Activated CD4-positive, alpha-beta T cell treated with anti-CD3 and anti-CD28 coated beads for 48 hours (primary cell): Measurements from ENCODE around the gene CDK5RAP3.
"Not testable (repeated sequence)": the region's sequence is repeated elsewhere in the genome, so short reads cannot be mapped to it uniquely, and the experiment has no call there.

Experiments used
- DNase-seq: peaks from one replicate; pipeline ENCODE4 v3.0.0-alpha.2; 2020

The CDK5RAP3 gene, protein sequence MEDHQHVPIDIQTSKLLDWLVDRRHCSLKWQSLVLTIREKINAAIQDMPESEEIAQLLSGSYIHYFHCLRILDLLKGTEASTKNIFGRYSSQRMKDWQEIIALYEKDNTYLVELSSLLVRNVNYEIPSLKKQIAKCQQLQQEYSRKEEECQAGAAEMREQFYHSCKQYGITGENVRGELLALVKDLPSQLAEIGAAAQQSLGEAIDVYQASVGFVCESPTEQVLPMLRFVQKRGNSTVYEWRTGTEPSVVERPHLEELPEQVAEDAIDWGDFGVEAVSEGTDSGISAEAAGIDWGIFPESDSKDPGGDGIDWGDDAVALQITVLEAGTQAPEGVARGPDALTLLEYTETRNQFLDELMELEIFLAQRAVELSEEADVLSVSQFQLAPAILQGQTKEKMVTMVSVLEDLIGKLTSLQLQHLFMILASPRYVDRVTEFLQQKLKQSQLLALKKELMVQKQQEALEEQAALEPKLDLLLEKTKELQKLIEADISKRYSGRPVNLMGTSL

DNA sequence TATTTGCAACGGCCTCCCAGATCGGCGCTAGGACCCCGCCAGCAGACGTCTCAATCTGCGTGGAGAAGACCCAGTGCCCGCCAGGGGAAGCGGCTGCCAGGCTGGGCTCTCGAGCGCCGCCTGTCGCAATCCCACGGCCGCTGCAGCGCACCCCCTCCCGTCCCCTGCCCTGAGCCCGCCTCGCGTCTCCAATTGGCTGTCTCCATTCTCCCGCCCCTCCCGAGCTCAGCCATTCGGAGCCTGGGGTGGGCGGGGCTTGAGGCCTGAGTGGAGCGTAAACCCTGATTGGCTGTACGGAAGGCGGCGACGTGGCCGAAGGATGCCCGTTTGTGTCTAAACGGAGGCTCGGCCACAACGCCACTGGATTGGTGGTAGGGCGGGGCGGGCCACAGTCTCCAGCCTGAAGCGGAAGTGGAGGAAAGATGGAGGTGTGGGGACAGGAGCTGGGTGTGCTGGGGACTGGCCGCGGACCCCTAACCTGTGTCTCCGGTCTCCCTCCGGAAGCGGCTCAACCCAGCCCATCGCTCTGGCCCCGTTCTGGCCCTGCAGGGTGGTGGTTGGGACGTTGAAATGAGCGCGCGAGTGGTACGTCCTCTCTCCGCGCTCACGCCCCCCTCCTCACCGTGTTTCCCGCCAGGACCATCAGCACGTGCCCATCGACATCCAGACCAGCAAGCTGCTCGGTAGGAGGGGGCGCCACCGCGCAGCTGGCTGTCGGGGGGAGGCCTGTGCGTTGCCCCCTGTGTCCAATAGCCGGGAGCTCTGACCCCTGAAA is at the start of gene CDK5RAP3:
Gene CDK5RAP3 (plus strand): TSS at position 389 of the 775 bp plus-strand sequence. CDS start 34 bp downstream, at position 423.
- DNase-seq, result peak; percentile 100

DNA sequence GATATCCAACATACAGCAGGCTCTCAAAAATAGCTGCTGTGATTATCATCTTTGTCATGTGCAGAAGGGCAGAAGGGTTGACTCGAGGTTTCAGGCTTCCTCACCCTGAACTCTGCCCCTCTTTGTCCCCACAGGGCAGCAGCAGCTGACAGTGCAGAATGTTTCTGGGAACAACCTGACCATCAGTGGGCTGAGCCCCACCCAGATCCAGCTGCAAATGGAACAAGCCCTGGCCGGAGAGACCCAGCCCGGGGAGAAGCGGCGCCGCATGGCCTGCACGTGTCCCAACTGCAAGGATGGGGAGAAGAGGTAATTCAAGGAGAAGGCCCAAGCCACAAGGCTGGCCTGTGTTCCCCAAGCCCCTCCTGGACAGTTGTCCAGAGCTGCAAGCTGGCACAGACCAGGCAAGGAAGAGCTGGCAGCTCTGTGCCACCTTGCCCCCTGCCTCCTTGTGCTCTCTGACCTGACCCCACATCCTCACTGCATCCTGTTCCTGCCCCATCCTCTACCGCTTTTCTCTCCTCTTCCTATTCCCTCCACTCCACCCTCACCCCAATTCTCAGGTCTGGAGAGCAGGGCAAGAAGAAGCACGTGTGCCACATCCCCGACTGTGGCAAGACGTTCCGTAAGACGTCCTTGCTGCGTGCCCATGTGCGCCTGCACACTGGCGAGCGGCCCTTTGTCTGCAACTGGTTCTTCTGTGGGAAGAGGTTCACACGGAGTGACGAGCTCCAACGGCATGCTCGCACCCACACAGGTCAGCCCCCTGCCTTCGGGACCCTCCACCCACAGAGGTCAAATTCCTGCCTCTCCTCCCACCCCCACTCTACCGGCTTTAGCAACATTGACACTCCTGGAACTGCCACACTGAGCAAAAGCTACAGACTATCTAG is 45.9 kb upstream of the CDK5RAP3 start:
- no peak for DNase-seq

DNA sequence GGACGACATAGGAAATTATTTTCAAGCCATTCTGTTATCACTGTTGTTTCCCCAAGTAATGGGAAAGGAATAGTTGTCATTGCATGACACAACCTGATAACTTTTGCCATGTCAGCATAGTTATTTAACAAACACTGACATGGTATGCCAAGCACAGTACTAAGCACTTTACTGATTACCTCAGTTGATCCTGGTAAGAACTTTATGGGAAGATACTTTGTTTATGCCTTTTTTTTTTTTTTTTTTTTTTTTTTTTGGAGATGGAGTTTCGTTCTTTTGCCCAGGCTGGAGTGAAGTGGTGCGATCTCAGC is 45.3 kb upstream of the CDK5RAP3 start:
- no peak for DNase-seq

DNA sequence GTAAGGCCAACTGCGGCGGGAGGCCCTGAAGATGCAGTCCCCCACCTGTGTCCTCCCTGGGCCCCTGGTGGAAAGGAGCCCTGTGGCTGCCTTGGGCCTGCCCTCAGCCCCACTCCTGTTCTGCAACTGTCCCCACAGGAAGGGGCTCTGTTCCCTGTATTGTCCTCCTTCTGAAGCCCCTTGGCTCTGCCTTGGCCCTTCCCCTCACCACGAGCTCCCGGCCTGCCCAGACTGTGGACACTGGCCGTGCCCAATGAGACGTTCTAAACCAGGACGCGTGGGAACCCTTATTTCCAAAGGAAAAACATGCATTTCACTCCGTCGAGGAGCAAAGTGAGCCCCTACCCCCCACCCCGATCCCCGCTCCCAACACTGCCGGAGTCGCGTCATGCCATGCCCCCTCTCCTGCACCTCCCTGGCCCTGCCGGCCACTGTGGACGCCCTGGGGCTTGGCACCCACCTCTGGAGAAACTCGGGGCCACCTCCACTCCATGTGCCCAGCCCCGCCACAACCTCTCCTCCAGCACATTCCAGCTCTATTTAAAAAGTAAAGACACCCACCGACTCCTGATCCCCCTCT is 43.0 kb upstream of the CDK5RAP3 start:
- DNase-seq, result no peak

DNA sequence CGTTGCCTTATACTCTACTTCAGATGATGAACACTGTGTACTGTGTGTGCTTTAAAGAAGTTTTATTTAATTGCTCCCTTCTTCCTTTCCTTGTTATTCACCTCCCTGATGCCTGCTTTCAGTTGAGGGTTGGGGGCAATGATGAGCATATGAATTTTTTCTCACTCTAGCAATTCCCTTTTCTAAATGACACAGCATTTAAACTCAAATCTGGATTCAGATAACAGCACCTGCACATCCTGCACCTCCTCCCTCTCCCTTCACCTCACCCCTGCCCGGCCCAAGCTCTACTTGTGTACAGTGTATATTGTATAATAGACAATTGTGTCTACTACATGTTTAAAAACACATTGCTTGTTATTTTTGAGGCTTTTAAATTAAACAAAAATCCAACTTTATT is 42.5 kb upstream of the CDK5RAP3 start:
- DNase-seq, result no peak

DNA sequence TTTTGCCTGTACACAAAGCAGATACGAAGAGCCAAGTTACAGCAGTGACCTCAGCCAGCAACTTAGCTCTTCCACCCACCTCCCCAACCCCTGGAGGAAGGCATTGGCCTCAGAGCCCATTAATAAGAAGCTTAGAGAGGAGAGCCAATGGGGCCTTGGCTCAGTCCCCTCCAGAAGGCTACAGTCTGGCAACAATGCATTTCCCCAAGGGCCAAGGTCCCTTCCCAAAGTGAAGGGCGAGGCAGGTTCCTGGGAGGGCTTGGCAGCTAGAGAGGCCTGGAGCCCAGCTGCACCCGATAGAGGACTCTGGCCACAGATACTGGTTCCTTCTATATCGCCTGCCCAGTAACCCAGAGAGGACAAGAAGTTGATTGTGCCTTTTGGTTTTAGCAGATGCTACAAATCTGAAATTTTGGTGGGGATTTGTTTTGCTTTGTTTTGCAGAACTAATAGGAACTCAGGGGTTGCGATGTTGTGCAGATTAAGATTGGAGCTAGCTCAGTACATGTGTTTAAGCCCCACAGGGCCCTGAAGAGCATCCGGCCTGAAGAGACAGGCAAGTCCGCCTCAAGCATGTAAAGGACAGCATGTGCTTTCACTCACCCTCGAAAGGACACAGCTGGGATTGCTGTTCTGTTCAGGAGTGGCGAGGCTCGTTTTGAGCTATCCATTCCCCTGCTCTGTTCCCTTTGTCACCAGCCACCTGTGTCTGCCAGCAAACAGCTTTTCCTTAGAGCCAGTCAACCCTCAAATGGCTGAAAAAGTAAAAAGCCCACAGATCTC is 41.5 kb upstream of the CDK5RAP3 start:
- no peak for DNase-seq

DNA sequence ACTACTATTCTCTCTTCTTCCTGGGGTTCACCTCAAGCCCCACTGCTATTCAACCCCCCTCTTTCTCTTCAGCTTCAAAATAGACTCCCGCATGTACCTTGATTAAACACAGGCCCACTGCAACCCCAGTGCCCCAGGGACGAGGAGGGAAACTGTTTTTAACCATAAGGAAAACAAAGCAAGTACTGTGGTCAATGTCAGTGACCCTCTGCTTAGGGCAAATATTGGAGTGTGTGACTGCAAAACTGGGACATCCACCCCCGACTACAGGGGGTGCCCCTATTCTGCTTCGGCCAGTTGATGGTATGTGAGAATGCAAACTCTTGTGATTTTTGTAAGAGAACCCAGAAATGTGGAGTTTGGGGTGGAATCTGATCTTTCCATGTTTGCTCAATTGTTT is 39.1 kb upstream of the CDK5RAP3 start:
- DNase-seq, result no peak

DNA sequence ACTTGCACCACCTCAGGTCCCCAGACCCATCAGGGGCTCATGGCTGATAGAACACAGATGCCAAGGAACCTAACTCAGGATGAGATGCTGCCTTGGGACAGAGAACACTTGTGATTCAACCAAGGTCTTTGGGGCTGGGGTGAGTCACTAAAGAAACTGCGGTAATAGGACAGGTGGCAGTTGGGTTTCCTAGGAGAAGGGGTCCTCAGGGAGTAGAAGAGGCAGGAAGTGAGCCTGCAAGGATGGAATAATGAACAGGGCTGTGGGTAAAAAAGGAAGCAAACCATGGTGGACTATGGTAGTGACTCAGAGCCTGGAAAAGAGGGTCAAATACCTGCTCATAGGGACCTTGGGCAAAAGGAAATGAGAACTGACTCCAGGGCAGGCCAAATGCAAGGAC is 36.1 kb upstream of the CDK5RAP3 start:
- DNase-seq, result no peak

DNA sequence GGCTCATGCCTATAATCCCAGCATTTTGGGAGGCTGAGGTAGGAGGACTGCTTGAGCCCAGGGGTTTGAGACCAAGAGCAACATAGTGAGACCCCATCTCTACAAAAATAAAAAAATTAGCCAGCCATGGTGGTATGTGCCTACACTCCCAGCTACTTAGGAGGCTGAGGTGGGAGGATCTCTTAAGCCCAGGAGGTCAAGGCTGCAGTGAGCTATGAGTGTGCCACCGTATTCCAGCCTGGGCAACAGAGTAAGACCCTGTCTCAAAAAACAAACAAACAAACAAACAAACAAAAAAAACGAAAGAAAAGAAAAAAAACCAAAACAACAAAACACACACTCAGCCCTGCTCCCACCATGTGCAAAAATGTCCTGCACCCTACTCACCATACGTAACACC is 35.4 kb upstream of the CDK5RAP3 start:
- not testable (repeated sequence) for DNase-seq

DNA sequence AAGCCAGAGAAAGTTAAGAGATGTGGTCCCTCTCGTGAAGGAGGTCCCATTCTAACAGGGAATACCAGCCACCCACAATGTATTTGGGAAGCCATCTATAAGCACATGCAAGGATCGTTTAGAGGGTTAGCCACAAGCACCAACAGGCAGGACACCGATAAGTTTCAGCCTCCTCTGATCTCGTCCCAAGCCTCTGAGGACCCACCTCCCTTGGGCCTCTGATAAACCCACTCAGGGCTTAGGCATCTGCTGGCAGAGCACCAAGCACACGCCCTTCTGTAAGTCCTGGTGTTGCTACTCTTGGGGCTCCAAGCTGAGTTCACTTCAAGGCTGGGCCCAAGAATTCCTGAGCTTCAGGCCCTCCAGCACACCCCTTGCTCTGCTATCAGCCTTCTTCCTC is 35.0 kb upstream of the CDK5RAP3 start:
- DNase-seq, result no peak

DNA sequence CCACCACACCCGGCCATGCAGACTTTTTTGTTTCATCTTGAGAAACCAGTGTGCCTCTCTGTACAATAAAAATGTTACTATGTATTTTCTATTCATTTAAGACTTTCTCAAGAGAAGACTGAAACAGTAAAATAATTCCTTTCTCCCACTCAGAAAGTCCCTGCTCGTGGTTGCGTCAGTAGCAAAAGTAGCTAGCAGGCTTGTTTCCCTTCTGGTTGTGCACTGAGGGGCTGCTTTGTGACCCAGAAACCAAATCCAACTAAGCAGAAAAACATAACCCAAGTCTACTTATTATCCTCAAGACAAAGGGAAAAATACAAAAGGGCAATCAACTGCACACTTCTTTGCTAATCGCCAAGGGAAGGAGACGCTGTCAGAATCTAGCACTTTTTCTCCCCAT is 33.0 kb upstream of the CDK5RAP3 start:
- DNase-seq, result peak; percentile 17

DNA sequence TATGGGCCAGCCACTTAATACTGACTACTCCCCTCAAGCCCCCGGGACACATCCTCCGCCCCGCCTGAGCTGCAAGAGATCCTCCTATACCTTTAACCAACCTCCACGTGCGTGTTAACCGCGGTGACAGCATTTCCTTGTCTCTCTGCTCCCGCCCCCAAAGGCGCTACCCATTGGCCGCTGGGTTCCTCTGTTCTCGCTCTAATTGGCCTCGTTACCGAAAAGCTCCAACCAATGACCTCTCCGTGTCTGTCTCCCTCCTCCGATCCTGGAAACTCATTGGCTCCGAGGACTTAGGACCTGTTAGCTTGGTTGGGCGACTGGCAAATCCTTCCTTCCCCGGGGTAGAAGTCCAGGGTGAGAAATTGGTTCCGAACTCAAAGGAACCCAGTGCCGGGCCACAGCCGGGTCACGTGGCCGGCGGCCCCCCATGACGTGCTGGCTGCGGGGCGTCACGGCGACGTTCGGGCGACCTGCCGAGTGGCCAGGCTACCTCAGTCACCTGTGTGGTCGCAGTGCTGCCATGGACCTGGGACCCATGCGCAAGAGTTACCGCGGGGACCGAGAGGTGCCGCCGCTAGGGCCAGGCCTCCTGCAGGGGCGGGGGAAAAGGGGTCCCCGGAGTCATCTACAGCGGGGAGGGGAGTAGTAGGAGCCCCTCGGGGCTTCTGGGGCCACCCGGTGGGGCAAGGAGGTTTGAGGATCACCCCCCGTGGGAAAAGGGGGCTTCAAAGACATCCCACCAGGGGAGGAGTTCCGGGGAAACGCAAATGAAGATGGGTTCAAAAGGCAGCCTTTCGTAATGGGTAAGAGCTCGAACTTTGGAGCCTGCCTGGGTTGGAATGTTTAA is 29.4 kb upstream of the CDK5RAP3 start, which contains the start of gene PNPO:
Gene PNPO (plus strand): TSS at position 326 of the 850 bp plus-strand sequence. CDS start 105 bp downstream, at position 431.
- peak; percentile 97 for DNase-seq

DNA sequence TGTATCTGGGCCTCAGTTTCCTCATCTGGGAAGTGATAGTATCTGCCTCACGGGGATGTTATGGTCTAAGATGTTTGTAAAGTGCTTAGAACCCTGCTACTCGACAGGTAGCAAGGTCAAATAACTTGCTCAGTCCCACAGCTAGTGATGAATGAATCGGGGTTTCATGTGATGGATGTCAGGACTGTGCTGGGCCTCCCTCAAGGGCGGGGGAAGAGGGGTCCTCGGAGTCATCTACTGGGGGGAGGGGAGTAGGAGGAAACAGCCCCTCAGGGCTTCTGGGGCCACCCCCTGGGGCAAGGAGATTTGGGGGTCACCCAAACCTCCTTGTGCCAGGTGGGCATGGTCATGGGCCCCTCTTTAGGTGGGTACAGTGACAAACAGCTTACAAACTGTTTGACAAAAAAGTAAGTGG is 28.8 kb upstream of the CDK5RAP3 start:
- DNase-seq, result peak; percentile 25

DNA sequence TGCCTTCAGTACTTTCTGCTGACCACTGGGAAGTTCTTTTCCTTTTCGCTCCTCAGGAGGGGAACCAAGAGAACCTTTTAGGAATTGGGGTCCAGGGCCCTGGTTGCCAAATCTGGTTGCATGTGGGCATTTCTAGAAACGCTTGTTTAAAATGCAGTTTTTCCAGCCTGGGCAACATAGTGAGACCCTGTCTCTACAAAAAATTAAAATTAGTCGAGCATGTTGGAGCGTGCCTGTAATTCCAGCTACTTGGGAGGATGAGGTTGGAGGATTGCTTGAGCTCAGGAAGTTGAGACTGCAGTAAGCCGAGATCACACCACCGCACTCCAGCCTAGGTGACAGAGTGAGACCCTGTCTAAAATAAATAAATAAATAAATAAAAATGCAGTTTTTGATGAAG is 28.3 kb upstream of the CDK5RAP3 start:
- DNase-seq, result no peak

DNA sequence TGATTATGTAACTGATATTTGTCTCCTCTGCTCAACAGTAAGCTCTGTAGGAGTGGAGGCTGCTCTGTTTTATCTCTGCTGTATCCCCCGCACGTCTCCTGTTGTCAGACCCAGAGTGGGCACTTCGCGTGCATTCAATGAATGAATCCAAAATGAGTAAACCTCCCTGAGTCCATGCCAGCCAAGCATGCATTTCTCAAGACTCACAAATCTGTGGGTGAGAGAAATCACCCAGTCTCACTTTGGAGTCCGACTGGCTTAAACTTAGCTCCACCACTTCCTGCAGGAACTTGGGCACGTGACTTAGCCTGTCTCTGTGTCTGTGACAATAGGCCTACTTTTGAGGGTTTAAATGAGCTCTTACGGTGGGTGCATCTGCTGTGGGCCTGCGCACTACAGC is 25.8 kb upstream of the CDK5RAP3 start:
- no peak for DNase-seq

DNA sequence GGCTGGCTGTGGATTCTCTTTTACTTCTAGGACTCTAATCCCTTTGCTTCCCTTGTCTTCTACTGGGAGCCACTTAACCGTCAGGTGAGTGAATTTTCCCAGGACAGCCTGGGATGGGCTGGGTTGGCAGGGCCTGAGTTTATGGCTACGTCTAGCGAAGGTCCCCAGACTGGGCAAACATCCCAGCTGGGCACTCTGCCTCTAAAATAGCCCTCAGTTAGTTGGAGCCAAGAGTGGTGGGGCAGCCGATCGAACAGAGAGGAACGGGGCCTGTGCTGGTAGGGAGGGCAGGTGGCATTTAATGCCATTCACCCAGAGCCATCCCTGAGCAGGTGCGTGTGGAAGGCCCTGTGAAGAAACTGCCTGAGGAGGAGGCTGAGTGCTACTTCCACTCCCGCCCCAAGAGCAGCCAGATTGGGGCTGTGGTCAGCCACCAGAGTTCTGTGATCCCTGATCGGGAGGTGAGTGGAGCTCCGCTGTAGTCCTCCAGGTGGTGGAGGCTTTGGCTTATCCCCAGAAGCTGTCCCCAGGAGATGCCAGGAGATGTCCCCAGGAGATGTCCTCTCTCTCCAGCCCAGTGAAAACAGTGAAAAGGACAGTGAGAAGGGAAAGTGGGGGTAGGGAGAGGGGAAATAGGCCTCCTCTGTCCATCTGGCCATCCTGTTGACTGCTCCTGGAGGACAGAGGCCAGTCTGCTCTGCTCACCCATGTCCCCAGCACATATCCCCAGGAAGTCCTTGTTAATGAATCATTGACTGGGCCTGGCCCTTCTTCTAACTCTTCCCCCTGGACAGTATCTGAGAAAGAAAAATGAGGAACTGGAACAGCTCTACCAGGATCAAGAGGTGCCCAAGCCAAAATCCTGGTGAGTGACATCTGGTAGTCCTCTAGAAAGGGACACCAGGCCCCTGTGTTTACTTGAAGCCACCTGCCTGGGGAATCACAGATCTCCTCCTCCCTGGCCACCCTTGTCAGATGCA is 25.1 kb upstream of the CDK5RAP3 start:
- no peak for DNase-seq

DNA sequence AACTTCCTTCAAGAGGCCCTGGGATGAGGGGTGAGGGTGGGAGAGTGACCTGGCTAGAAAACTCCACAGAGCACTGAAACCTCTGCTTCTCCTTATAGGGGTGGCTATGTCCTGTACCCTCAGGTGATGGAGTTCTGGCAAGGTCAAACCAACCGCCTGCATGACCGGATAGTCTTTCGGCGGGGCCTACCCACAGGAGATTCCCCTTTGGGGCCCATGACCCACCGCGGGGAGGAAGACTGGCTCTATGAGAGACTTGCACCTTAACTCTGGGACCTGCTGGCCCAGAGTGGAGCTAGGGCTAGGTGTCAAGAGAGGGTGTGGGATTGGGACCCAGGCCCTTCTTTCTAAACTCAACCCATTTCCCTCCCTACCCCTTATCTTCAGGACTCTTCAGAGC is 24.4 kb upstream of the CDK5RAP3 start:
- DNase-seq, result no peak

DNA sequence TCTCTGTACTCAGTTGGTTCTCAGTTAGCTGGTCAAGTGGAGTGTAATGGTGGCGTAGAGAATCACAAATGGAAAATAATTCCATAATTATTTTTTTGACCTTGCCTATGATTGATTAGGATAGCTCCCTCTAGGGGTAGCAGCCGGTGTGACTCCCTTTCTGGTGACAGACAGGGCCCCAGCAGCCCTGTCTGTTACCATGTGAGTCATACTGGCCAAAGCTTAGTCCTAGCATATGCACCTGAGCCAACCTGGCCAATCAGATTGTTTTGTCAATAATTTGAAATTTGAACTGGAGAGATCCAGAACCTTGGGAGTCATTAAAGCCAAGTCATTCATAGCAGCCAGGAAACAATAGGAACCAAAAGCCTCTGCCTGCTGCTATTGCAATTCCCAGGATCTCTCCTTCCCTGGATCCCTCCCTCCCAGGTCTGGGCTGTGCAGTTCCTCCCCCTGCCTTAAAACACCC is 23.9 kb upstream of the CDK5RAP3 start:
- DNase-seq, result peak; percentile 90

DNA sequence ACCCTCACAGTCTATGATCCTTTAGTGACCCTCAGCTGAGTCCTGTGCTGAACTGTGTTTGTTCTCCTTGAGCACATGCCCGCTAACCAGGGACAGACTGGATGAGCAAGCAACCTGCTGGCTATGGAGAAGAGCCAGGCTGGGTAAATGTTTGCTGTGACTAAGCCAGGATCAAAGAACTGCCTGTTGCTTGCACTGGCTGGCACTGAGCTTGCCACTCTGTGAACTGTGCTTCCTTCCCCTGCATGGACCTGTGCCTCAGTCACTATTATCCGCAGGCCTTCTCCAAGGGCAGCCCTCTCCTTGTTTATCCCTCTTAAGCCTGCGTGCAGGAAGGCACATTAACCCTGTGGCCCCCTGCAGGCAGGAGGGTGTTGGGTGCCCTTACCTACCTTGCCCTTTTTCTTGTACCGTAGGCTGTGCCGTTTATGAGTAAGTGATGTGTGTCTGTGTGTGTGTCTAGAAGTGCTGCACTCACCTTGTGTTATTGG is 22.2 kb upstream of the CDK5RAP3 start:
- no peak for DNase-seq
